Activated CD8-positive, alpha-beta memory T cell treated with anti-CD3 and anti-CD28 coated beads, Interleukin-2, amount 50 U/mL, for 4 hours (primary cell): ENCODE data around the gene PCDH11X.
"Not testable (repeated sequence)": the region's sequence is repeated elsewhere in the genome, so short reads cannot be mapped to it uniquely, and the experiment has no call there.

ENCODE experiments used
- DNase-seq: peaks from one replicate; pipeline ENCODE4 v3.0.0-alpha.2; 2020

Gene PCDH11X, protein sequence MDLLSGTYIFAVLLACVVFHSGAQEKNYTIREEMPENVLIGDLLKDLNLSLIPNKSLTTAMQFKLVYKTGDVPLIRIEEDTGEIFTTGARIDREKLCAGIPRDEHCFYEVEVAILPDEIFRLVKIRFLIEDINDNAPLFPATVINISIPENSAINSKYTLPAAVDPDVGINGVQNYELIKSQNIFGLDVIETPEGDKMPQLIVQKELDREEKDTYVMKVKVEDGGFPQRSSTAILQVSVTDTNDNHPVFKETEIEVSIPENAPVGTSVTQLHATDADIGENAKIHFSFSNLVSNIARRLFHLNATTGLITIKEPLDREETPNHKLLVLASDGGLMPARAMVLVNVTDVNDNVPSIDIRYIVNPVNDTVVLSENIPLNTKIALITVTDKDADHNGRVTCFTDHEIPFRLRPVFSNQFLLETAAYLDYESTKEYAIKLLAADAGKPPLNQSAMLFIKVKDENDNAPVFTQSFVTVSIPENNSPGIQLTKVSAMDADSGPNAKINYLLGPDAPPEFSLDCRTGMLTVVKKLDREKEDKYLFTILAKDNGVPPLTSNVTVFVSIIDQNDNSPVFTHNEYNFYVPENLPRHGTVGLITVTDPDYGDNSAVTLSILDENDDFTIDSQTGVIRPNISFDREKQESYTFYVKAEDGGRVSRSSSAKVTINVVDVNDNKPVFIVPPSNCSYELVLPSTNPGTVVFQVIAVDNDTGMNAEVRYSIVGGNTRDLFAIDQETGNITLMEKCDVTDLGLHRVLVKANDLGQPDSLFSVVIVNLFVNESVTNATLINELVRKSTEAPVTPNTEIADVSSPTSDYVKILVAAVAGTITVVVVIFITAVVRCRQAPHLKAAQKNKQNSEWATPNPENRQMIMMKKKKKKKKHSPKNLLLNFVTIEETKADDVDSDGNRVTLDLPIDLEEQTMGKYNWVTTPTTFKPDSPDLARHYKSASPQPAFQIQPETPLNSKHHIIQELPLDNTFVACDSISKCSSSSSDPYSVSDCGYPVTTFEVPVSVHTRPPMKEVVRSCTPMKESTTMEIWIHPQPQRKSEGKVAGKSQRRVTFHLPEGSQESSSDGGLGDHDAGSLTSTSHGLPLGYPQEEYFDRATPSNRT (N-terminal part only)

DNA sequence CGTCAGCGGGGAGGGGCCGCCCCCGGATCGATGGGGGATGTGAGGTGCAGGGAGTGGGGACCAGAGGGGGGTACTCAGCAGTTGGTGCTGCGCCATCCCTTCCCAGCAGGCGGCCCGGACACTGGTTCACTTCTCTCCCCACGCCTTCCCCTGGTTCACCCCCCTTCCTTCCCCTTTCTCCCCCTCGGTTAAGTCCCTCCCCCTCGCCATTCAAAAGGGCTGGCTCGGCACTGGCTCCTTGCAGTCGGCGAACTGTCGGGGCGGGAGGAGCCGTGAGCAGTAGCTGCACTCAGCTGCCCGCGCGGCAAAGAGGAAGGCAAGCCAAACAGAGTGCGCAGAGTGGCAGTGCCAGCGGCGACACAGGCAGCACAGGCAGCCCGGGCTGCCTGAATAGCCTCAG is at the start of gene PCDH11X:
Gene PCDH11X (plus strand): TSS at position 241 of the 400 bp plus-strand sequence. CDS start 56,130 bp downstream, outside the sequence.
- not testable (repeated sequence) for DNase-seq

DNA sequence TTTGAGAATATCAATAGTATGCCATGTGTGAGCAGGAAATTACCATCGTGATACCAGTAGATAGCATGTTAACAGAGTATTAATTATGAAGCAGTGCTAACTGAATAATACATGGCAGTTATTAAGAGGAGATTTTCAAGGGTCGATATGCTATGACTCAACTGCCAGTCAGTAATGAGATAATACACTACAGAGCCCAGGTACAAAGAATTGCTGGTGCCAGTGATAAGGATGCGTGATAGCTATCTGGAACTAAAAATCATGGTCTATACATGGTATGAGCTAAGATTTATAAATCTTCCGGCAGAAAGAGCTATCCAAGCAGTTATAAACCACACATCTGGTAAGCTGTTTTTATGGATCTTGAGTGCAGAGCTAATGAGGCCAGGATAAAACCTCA is 31.7 kb upstream of the PCDH11X start:
- DNase-seq: not testable (repeated sequence)

DNA sequence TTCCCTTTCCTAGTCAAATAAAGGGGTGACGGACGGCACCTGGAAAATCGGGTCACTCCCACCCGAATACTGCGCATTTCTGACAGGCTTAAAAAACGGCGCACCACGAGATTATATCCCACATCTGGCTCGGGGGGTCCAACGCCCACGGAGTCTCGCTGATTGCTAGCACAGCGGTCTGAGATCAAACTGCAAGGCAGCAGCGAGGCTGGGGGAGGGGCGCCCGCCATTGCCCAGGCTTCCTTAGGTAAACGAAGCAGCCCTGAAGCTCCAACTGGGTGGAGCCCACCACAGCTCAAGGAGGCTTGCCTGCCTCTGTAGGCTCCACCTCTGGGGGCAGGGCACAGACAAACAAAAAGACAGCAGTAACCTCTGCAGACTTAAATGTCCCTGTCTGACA is 26.2 kb upstream of the PCDH11X start:
- not testable (repeated sequence) for DNase-seq

DNA sequence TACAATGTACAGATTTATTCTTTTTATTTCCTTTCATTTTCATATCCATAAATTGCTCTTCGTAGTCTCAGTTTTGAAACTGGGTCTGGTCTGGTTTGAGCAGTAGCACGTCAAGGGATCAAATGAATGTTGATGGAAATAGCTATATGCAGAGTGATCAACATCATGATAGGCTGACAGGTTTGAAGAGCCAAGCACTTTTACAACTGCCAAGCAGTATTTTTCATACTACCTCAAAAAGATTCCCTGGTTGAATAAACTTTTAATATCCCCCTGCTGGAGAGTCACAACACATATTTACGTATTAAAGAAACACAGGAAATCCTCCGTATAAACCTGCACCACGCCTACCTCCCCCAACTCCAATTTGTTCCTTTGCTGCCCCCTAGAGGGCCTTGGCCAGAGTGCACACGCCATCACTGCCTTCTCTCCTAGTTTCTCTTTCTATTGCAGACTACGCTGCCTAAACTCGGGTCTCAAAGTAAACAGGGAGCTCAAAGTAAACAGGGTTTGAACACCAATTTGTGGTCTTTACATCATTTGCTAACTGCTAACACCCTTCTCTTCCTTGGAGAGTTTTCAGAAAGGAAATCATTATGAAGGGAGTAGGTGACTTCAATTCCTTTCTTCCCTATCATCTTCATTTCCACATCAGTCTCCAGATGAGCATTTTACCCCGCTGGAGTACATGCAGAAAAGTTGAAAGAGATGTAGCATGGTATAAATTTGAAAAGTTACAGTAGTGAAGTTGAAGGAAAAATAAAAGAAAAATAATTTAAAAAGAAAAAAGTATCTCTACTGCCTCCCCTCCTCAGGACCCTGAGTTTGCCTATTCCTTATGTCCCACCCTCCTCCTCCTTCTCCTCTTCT is 8.3 kb upstream of the PCDH11X start:
- DNase-seq: not testable (repeated sequence)

DNA sequence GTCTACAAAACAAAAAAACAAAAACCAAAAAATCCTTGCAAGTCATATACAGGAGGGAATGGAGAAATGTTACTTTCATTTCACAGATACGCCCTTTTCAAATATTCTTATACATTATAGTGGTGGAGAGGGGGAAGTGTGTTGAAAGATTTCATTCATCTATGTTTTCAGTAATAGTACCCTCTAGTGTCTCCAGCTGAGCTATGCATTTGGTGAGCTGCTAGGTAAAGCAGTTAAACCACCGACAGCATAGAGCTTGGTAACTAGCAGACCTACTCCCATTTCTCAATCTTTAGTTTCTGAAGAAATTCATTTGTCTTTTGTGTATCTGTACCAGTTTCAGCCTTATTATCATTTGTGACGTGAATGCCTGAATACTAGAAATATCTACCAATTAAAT is 5.2 kb upstream of the PCDH11X start:
- DNase-seq: not testable (repeated sequence)

DNA sequence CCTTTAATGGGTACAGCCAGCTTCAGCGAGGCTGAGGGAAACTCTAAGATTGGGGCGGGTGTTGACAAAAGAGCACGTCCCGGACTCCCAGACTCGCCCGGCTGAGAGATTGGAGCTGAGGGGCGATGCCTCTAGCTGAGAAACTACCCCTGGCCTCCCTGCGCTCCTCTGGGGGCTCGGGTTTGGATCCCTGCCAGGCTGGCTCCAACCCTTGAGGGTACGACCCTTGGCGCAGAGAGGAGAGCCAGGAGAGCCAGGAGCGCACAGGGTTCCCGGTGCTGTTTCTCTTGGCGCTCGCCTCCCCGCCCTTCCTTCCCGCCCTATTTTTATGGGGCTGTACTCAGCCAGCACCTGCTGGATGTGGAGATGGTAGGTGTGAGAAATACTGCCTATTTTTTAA is 833 bp downstream of the PCDH11X start:
- not testable (repeated sequence) for DNase-seq

DNA sequence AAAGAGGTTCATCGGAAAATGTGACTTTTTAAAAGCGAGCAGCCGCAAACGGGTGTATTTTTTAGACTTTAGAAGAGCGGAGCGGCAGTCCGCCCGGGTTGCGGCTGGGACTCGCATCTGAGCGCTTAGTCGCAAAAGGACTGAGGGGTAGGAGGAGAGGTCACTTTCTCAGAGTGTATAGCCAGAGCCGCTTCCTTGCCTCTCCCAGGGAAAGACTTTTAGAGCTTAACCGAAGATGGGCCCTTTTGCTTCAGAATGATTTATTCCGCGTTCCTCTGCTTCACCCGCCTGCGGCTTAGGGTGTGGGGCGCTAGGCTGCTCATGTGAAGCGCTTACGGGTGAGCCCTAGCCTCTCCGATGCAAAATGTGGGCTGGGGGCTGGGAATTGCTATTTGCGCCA is 1.5 kb downstream of the PCDH11X start:
- DNase-seq: not testable (repeated sequence)

DNA sequence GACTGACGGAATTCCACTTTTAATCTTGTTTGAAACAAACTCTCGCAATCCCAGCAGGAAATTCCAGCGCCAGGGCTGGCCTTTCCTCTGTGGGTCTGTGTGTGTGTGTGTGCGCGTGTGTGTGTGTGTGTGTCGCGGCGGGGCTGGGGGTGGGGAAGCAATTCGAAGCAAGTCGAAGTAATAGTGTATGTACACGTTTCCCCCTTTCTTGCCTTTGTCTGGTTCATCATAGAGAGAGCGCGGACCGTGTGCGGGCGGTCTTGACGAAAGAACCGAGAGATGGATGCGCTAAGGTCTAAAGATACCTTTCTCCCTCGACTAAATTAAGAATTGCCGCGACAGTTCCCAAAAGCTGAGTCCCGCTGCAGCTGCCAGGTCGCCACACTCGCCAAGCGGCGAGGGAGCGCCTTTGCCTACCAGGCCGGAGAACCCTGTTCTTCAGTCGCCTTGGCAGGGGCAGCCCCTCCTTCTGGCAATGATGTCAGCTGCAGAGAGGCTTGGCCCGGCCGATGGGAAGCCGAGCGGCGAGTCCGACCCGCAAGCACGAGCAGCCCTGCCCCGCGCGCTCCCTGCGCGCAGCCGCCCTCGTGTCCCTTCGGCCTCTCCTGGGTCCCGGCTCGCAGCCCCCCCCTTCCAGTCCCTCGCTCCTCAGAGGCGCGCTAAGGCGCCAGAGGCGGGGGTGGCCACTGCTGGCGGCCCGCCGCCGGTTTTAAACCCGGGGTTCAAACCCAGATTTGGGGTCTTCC is 2.6 kb downstream of the PCDH11X start:
- DNase-seq: not testable (repeated sequence)

DNA sequence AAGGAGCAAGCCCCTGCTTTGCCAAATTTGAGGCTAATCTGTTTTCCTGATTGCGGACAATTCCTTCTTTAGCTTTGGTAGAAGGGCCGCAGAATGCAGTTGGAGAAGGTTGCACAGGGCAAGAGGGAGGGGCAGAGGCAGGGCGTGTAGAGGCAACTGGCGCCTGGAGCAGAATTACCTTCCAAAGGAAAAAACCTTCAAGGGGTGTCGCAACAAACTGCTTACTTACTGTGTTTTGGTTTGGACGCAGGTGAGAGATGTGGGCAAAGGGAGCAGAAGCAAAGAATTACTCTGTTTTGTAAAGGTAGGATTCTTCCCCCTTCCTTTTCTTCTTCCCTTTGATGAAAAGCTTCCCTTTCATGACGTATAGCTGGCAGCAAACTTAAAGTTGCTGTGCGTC is 3.6 kb downstream of the PCDH11X start:
- DNase-seq: not testable (repeated sequence)

DNA sequence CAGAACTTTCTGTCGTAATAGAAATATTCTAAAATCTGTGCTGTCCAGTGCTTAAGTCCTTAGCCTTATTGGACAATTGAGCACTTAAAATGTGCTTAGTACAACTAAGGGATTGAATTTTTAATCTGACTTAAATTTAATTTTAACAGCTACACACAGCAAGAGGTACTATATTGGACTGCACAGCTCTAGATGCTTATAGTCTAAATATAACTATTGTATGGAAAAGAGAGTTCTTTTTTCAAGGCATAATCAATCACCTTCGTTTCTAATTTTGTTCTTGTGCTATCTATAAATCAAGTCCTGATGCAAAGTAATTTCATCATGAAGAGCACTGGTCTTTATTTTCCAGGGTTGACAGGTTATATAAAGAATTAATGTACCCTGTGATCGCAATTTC is 38.4 kb downstream of the PCDH11X start:
- not testable (repeated sequence) for DNase-seq

DNA sequence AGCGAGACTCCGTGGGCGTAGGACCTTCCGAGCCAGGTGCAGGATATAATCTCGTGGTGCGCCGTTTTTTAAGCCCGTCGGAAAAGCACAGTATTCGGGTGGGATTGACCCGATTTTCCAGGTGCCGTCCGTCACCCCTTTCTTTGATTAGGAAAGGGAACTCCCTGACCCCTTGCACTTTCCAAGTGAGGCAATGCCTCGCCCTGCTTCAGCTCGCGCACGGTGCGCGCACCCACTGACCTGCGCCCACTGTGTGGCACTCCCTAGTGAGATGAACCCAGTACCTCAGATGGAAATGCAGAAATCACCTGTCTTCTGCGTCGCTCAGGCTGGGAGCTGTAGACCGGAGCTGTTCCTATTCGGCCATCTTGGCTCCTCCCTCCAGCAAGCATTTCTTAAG is 46.1 kb downstream of the PCDH11X start:
- DNase-seq: not testable (repeated sequence)
